ENCODE data around the gene NPPC. TPM values are rescaled to one million over a fixed set of nuclear protein-coding genes. Genes with fewer than 3 reads are reported as not detected.

Gene NPPC
- total RNA-seq, 4 donors from 2014 or later = 1.8 TPM; not detected in 3

DNA sequence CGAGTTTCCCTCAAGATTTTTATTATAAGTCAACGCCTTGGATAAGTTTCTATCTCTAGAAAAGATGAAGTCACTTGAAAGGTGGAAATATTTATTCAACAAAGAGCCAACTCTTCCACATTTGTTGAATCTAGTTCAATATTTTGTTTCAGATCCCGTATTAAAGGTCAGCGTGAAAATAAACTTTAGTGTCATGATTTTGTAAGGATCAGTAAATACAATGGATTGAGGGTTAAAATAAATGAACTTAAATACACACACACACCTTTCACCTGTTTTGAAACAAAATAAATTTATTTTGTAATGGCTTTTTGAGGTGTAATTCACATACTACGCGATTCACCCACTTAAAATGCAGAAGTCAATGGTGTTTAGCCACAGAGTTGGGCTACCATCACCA lies 16.0 kb upstream of the NPPC start:
- TF ChIP-seq, protein P1, sequence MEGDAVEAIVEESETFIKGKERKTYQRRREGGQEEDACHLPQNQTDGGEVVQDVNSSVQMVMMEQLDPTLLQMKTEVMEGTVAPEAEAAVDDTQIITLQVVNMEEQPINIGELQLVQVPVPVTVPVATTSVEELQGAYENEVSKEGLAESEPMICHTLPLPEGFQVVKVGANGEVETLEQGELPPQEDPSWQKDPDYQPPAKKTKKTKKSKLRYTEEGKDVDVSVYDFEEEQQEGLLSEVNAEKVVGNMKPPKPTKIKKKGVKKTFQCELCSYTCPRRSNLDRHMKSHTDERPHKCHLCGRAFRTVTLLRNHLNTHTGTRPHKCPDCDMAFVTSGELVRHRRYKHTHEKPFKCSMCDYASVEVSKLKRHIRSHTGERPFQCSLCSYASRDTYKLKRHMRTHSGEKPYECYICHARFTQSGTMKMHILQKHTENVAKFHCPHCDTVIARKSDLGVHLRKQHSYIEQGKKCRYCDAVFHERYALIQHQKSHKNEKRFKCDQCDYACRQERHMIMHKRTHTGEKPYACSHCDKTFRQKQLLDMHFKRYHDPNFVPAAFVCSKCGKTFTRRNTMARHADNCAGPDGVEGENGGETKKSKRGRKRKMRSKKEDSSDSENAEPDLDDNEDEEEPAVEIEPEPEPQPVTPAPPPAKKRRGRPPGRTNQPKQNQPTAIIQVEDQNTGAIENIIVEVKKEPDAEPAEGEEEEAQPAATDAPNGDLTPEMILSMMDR (IDR thresholded peaks at IDR 0.05; ENCODE audit: low read depth) = no peak

DNA sequence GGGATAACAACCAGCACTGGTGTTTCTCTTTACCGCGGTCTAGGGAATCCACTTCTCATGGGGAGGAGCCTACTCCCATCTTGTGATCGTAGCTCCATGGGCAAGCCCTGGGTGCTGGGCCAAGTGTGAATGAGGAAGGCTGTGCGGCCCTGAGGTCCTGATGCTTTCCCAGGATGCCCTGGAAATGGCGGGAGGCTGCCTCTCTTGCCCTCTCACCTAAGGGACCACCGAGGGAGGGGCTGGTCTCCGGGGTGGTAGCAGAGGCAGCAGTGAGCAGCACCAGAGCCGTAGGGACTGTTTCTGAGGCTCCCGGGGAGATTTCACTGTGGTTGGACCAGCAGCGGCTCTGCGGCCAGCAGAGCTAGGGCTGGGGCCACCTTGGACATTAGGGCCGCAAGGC lies 15.5 kb upstream of the NPPC start:
- TF ChIP-seq, protein P1 (IDR thresholded peaks at IDR 0.05; ENCODE audit: low read depth) = no peak

DNA sequence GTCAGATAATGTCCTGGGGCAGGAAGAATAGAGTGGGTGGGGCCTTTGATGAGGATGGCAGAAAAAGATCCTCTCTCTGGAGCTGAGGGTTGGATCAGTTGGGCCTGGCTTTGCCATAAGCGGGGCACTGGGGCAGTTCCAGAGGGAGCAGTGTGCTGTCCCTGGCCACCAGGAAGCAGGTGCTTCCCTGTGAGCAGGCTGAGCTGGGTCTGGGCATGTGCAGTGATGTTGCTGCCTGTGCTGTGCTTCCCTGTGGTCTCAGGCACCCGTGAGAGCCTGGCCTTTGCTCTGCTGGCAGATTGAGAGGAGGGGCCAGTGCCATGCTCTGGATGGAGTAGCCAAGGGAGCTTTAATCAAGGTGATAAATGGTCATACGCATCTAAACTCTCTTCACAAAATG lies 14.6 kb upstream of the NPPC start:
- TF ChIP-seq, protein P1 (IDR thresholded peaks at IDR 0.05; ENCODE audit: low read depth) = no peak

DNA sequence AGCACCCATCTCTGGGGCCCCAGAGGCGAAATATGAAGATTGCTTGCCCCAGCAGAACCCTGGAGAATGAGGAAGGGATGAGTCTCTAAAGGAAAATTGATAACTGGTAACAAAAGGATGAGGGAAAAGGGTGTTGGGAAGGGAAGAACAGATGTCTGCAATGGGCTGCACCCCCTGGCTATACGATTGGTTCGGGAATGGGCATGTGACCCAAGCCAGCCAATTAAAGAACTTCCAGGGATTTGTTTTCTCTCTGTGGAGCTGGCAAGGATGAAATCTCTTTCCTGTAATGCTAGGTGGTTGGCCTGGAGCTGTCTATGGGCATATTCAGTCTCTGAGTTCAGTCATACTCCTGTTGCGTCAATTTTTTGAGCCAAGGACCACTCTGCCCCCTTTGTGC lies 12.8 kb upstream of the NPPC start:
- TF ChIP-seq, protein P1 (IDR thresholded peaks at IDR 0.05; ENCODE audit: low read depth) = no peak

DNA sequence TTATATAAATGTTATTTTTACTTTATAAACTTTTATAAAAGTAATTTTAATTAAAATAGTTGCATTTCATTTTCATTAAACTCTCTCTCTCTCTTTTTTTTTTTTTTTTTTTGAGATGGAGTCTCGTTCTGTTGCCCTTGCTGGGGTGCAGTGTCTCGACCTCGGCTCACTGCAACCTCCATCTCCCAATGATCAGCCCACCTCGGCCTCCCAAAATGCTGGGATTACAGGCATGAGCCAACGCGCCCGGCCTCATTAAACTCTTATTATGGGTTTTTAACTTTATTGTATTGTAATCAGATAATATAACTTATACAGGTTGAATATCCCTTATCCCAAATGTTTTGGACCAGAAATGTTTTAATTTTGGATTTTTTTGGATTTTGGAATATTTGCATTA lies 10.9 kb upstream of the NPPC start:
- TF ChIP-seq, protein P1 (IDR thresholded peaks at IDR 0.05; ENCODE audit: low read depth) = no peak

DNA sequence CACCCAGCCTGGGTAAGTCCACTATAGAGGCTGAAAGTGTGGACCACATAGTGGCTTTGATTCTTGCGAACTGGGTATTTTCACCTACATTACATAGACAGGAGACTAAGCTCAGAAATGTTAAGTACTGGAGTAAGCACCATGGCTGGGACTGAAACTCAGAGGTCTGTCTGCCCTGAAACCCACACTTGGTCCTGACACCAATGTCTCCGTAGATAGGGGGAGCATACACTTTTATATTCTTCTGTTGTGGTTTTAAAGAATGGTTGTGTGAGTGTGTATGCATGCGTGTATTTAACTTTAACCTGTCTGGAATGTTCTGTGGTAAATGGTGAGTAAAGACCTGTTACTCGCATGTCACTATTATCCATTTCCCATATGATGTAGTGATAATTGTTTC lies 10.3 kb upstream of the NPPC start:
- TF ChIP-seq, protein P1 (IDR thresholded peaks at IDR 0.05; ENCODE audit: low read depth) = no peak

GRCh38 chr2:231935815-231936214 lies 9.6 kb upstream of the NPPC start:
- TF ChIP-seq, protein P1 (IDR thresholded peaks at IDR 0.05; ENCODE audit: low read depth) = no peak

DNA sequence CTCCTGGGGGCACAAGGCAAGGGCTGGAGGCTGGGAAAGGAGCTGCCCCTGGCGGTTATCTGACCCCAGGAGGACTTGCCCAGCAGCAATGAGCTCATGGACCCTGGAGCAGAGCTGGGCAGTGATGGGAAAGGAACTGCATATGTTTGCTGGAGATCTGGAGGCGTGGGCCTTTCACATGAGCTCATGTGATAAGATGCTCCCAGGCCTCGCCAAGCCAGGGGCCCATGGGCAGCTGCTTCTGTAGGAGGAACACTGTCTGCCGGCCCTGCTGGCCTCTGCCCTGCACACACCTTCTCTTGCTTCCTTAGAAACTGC lies 9.0 kb upstream of the NPPC start:
- TF ChIP-seq, protein P1 (IDR thresholded peaks at IDR 0.05; ENCODE audit: low read depth) = no peak

All from subcutaneous adipose tissue (tissue), 4 donors.